ENCODE results near the gene PPP2R3A.

- TF ChIP-seq, protein P1, sequence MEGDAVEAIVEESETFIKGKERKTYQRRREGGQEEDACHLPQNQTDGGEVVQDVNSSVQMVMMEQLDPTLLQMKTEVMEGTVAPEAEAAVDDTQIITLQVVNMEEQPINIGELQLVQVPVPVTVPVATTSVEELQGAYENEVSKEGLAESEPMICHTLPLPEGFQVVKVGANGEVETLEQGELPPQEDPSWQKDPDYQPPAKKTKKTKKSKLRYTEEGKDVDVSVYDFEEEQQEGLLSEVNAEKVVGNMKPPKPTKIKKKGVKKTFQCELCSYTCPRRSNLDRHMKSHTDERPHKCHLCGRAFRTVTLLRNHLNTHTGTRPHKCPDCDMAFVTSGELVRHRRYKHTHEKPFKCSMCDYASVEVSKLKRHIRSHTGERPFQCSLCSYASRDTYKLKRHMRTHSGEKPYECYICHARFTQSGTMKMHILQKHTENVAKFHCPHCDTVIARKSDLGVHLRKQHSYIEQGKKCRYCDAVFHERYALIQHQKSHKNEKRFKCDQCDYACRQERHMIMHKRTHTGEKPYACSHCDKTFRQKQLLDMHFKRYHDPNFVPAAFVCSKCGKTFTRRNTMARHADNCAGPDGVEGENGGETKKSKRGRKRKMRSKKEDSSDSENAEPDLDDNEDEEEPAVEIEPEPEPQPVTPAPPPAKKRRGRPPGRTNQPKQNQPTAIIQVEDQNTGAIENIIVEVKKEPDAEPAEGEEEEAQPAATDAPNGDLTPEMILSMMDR (IDR thresholded peaks at IDR 0.05), result no peak
- TF ChIP-seq POLR2A (IDR thresholded peaks at IDR 0.05), result no peak
Observed at GRCh38 chr3:135965129-135965505, 411 bp upstream of the PPP2R3A start.
